Activated naive CD4-positive, alpha-beta T cell treated with anti-CD3 and anti-CD28 coated beads, Interleukin-2, amount 50 U/mL, for 24 hours (primary cell): Measurements from ENCODE around the gene LHFPL3.

Experiments
- H3K27ac Mint-ChIP-seq: one replicate; pipeline ENCODE4 v1.8.0; 2021; ENCODE audit warnings: mild to moderate bottlenecking, mixed read lengths
- H3K27me3 Mint-ChIP-seq: one replicate; pipeline ENCODE4 v1.8.0; 2021; ENCODE audit warnings: mixed read lengths
- H3K36me3 Mint-ChIP-seq: one replicate; pipeline ENCODE4 v1.8.0; 2021; ENCODE audit warnings: mixed read lengths
- H3K4me1 Mint-ChIP-seq: one replicate; pipeline ENCODE4 v1.8.0; 2021; ENCODE audit warnings: mixed read lengths
- H3K4me3 Mint-ChIP-seq: one replicate; pipeline ENCODE4 v1.8.0; 2021; ENCODE audit warnings: mild to moderate bottlenecking, mixed read lengths
- H3K9me3 Mint-ChIP-seq: one replicate; pipeline ENCODE4 v1.8.0; 2021; ENCODE audit warnings: mixed read lengths

The LHFPL3 gene

GRCh38 chr7:104825099-104825498, 496.7 kb downstream of the LHFPL3 start:
- Mint-ChIP-seq H3K4me1 (no peaks in the 10 kb centered on the region), H3K27me3 (no peaks in the 10 kb centered on the region), H3K9me3 (no peaks in the 10 kb centered on the region)

GRCh38 chr7:104826135-104826534, 497.7 kb downstream of the LHFPL3 start:
- H3K27ac Mint-ChIP-seq, result no peak overlapping the region

More at GRCh38 chr7:104825099-104825498, 496.7 kb downstream of the LHFPL3 start:
- no peaks in the 10 kb centered on the region for H3K36me3 Mint-ChIP-seq
- no peak overlapping the region for H3K27ac Mint-ChIP-seq
- H3K4me3 Mint-ChIP-seq, result no peak overlapping the region

DNA sequence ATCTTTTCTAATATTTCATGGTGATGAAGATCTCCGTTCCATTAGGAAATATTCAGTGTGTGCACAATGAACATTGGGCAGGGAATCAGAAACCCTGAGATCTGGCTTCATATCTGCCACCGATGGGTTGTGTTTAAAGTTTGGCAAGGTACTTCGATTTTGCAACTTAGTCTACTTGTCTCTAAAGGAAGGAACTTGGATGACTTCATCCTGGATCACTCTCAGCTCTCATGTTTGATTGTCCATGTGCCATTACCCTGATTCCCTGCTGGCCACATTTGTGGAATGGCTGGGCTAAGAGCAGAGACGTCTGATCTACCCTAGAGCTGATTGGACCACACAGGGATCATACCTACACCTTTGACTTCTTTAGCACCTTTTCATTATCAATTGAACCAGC, 508.6 kb downstream of the LHFPL3 start:
- Mint-ChIP-seq H3K27me3 (peaks cover 16% of the 10 kb centered on the region), H3K36me3 (no peaks in the 10 kb centered on the region), H3K4me1 (no peaks in the 10 kb centered on the region), H3K9me3 (no peaks in the 10 kb centered on the region), H3K4me3 (no peak overlapping the region), H3K27ac (no peak overlapping the region)

More at GRCh38 chr7:104826135-104826534, 497.7 kb downstream of the LHFPL3 start:
- H3K4me1 Mint-ChIP-seq, result no peaks in the 10 kb centered on the region
- H3K27me3 Mint-ChIP-seq, result no peaks in the 10 kb centered on the region
- H3K9me3 Mint-ChIP-seq, result no peaks in the 10 kb centered on the region
- no peak overlapping the region for H3K4me3 Mint-ChIP-seq
- H3K36me3 Mint-ChIP-seq, result no peaks in the 10 kb centered on the region

GRCh38 chr7:104838537-104839299, 510.3 kb downstream of the LHFPL3 start:
- no peak overlapping the region for H3K27ac Mint-ChIP-seq
- no peaks in the 10 kb centered on the region for H3K4me1 Mint-ChIP-seq
- H3K9me3 Mint-ChIP-seq, result no peaks in the 10 kb centered on the region
- no peak overlapping the region for H3K4me3 Mint-ChIP-seq
- peaks cover 17% of the 10 kb centered on the region for H3K27me3 Mint-ChIP-seq
- no peaks in the 10 kb centered on the region for H3K36me3 Mint-ChIP-seq

DNA sequence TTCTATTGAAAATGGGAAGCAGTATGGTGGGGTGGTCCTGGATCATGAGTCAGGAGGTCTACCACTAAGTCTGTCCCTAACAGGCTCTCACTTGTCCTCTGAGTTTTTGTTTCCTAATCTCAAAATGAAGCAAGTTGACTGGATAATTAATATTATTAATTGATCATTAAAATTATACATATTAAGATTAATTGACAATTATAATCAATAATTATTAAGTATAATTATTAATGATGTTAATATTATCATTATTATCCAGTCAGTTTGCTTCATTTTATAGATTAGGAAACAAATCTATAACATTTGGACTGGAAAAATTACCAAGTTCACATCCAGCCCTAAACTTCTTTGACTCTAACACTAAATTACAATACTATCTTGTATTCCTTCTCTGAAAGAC, 511.4 kb downstream of the LHFPL3 start:
- Mint-ChIP-seq H3K27me3 (peaks cover 16% of the 10 kb centered on the region), H3K36me3 (no peaks in the 10 kb centered on the region), H3K4me1 (no peaks in the 10 kb centered on the region), H3K27ac (no peak overlapping the region), H3K4me3 (no peak overlapping the region), H3K9me3 (no peaks in the 10 kb centered on the region)

GRCh38 chr7:104841798-104842197, 513.4 kb downstream of the LHFPL3 start:
- Mint-ChIP-seq H3K4me3 (no peak overlapping the region), H3K27ac (no peak overlapping the region), H3K4me1 (no peaks in the 10 kb centered on the region), H3K9me3 (no peaks in the 10 kb centered on the region), H3K36me3 (no peaks in the 10 kb centered on the region), H3K27me3 (peaks cover 18% of the 10 kb centered on the region)

DNA sequence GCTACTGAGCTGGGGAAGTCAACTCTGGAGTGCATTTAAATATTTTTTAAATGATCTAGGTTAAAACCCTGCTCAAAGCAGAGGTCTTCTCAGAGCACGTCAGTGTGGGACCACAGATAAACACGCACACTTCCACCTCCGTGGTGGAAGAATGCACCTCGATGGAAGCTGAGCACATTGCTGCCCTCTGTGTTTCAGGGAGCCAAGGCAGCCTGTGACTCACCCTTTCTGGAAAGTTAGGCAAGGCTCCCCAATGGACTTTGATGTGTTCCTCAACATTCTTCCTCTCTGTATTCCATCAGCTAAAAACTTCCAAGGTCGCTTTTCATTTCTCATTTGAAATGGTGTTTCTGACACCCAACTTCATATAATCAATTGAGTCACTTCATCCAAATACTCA, 514.8 kb downstream of the LHFPL3 start:
- Mint-ChIP-seq H3K36me3 (no peaks in the 10 kb centered on the region), H3K4me1 (no peaks in the 10 kb centered on the region), H3K4me3 (no peak overlapping the region), H3K27me3 (peaks cover 10% of the 10 kb centered on the region), H3K27ac (no peak overlapping the region), H3K9me3 (no peaks in the 10 kb centered on the region)

DNA sequence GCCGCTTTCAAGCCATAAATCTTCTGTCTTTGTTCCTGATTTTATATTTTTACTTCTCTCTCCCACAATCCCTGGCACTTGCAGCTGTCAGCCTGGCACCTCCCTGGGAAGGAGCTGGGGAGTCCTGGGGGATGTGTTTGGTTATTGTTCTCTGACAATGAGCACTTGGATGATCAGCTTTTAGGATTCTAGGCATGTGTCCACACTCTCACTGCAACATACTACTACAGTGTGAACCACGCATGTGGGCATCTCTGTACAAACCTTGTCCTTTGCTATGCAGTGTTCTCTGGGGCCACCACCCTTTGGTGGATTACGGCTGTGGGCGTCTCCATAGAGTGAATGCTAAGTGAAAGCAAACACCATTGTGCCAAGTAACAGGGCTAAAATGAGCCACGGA, 517.2 kb downstream of the LHFPL3 start:
- Mint-ChIP-seq H3K27ac (no peak overlapping the region), H3K27me3 (peaks cover 10% of the 10 kb centered on the region), H3K4me1 (no peaks in the 10 kb centered on the region), H3K36me3 (no peaks in the 10 kb centered on the region), H3K4me3 (no peak overlapping the region), H3K9me3 (no peaks in the 10 kb centered on the region)

- Mint-ChIP-seq H3K27me3 (peaks cover 8% of the 10 kb centered on the region), H3K27ac (no peak overlapping the region), H3K4me3 (no peak overlapping the region)
Measured at GRCh38 chr7:104846731-104847130, 518.3 kb downstream of the LHFPL3 start.

DNA sequence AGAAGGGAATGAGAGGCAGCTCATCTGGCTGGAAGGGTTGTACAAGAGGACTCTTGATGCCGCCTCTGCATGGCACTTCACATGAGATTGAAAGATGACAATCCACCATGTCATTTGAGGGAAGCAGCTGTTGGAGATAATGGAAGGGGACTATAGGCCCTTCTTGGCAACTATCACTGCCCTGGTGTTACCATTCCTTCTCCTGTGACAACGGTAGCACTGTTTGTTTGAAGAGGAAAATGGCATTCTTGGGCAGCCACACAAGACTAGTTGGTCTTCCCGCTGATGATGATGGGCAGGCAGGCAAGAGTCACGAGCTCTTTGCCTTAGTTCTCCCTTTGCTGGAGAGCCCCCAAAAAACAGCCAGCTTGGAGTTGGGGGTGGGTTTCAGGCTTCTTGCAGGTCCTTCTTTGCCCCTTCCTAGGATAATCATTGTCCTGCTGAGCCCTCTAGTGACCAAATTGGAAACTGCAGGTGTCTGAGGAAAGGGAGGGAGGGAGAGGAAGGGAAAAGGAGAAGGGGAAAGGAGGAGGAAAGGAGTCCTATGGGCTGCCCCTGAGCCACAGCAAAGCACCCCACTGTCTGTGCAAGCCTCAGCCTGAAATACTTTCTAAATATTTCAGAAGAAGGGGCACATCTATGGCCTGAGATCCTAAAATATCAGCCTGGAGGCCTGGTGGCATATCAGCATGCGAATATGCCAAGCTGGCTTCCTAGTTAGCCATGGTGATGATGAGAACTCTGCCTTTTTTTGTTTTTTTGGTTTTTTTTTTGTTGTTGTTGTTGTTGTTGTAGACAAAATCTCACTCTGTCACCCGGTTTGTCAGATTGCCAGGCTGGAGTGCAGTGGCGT, 520.0 kb downstream of the LHFPL3 start:
- H3K36me3 Mint-ChIP-seq, result no peaks in the 10 kb centered on the region
- no peaks in the 10 kb centered on the region for H3K9me3 Mint-ChIP-seq
- no peak overlapping the region for H3K4me3 Mint-ChIP-seq
- no peak overlapping the region for H3K27ac Mint-ChIP-seq
- H3K4me1 Mint-ChIP-seq, result no peaks in the 10 kb centered on the region
- peaks cover 8% of the 10 kb centered on the region for H3K27me3 Mint-ChIP-seq

More at GRCh38 chr7:104846731-104847130, 518.3 kb downstream of the LHFPL3 start:
- H3K4me1 Mint-ChIP-seq, result no peaks in the 10 kb centered on the region
- H3K9me3 Mint-ChIP-seq, result no peaks in the 10 kb centered on the region
- H3K36me3 Mint-ChIP-seq, result no peaks in the 10 kb centered on the region

DNA sequence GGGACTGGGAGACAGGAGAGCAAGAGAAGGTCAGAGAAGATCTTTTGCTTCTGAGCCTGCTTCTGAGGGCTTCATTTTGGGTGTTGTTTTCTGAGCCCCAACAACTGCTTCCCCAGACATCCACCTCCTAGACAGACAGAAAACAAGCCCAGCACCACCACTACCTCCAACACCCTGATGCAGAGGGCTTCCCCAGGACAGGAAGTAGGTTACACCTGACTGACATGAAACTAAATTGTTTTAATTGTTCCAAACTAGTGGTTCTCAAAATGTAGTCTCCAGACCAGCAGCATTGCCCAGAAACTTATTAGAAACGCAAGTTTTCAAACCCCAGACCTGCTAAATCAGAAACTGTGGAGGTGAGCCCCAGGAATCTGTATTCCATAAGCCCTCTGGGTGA, 522.0 kb downstream of the LHFPL3 start:
- H3K4me3 Mint-ChIP-seq, result no peak overlapping the region
- H3K36me3 Mint-ChIP-seq, result no peaks in the 10 kb centered on the region
- H3K9me3 Mint-ChIP-seq, result no peaks in the 10 kb centered on the region
- H3K27me3 Mint-ChIP-seq, result peaks cover 3% of the 10 kb centered on the region
- H3K27ac Mint-ChIP-seq, result no peak overlapping the region
- no peaks in the 10 kb centered on the region for H3K4me1 Mint-ChIP-seq

DNA sequence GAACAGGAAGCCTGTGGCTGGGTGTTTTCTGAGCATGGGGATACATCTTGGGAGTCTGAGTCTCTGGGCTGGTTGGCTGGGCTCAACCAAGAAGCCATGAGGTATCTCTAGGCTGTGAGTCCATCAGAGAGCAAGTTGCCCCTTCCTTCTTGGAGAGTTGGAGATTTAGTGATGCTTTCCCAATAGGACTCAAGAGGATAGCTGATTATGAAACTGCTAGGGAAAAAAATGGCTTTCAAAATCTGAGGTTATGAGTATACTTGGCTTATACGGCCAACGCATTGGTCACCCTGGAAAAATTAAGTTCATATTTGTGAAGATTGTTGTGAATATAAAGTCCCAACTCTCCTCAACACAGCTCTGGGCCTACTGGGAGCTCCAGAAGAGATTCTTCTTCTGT, 522.9 kb downstream of the LHFPL3 start:
- Mint-ChIP-seq H3K4me1 (no peaks in the 10 kb centered on the region), H3K4me3 (no peak overlapping the region)

GRCh38 chr7:104852386-104852785, 524.0 kb downstream of the LHFPL3 start:
- H3K4me3 Mint-ChIP-seq, result no peak overlapping the region
- H3K36me3 Mint-ChIP-seq, result no peaks in the 10 kb centered on the region
- H3K4me1 Mint-ChIP-seq, result peaks cover 1% of the 10 kb centered on the region
- H3K9me3 Mint-ChIP-seq, result no peaks in the 10 kb centered on the region
- H3K27ac Mint-ChIP-seq, result no peak overlapping the region
- peaks cover 2% of the 10 kb centered on the region for H3K27me3 Mint-ChIP-seq

More for the DNA sequence above, 522.9 kb downstream of the LHFPL3 start:
- Mint-ChIP-seq H3K9me3 (no peaks in the 10 kb centered on the region), H3K27me3 (peaks cover 2% of the 10 kb centered on the region), H3K27ac (no peak overlapping the region), H3K36me3 (no peaks in the 10 kb centered on the region)

- H3K4me1 Mint-ChIP-seq, result peaks cover 15% of the 10 kb centered on the region
- no peaks in the 10 kb centered on the region for H3K36me3 Mint-ChIP-seq
- no peaks in the 10 kb centered on the region for H3K9me3 Mint-ChIP-seq
- no peaks in the 10 kb centered on the region for H3K27me3 Mint-ChIP-seq
- H3K27ac Mint-ChIP-seq, result no peak overlapping the region
- no peak overlapping the region for H3K4me3 Mint-ChIP-seq
Measured at GRCh38 chr7:104855861-104856260, 527.5 kb downstream of the LHFPL3 start.

- Mint-ChIP-seq H3K27me3 (no peaks in the 10 kb centered on the region), H3K36me3 (no peaks in the 10 kb centered on the region), H3K4me1 (peaks cover 15% of the 10 kb centered on the region), H3K27ac (peak overlapping the region; percentile 74), H3K9me3 (no peaks in the 10 kb centered on the region), H3K4me3 (peak overlapping the region; percentile 59)
Measured at GRCh38 chr7:104857458-104858425, 529.3 kb downstream of the LHFPL3 start.
